ENCODE measurements around the gene DHX9.

DHX9 gene

GRCh38 chr1:182861994-182862393 is 22.8 kb downstream of the DHX9 start:
- Histone ChIP-seq H3K4me1 (ENCODE audit: control insufficient read depth, insufficient read depth, low read length, unreplicated experiment) (no peaks in the 10 kb centered on the region), H3K4me3 (ENCODE audit: low read depth, low read length) (no peak overlapping the region), H2AFZ (ENCODE audit: low read length, unreplicated experiment) (no peak overlapping the region), H3K79me2 (ENCODE audit: control insufficient read depth, insufficient read depth, low read length, unreplicated experiment) (peaks cover 61% of the 10 kb centered on the region), H3K27ac (ENCODE audit: low read depth, low read length) (no peak overlapping the region), H3K36me3 (ENCODE audit: insufficient read depth, low read length) (peaks cover 94% of the 10 kb centered on the region), H3K27me3 (ENCODE audit: insufficient read depth, low read length) (no peaks in the 10 kb centered on the region)

GRCh38 chr1:182862827-182863226 is 23.7 kb downstream of the DHX9 start:
- no peaks in the 10 kb centered on the region for H3K4me1 ChIP-seq (ENCODE audit: control insufficient read depth, insufficient read depth, low read length, unreplicated experiment)
- peaks cover 54% of the 10 kb centered on the region for H3K79me2 ChIP-seq (ENCODE audit: control insufficient read depth, insufficient read depth, low read length, unreplicated experiment)
- no peak overlapping the region for H3K27ac ChIP-seq (ENCODE audit: low read depth, low read length)
- H3K4me3 ChIP-seq (ENCODE audit: low read depth, low read length), result no peak overlapping the region
- no peaks in the 10 kb centered on the region for H3K27me3 ChIP-seq (ENCODE audit: insufficient read depth, low read length)
- no peak overlapping the region for H2AFZ ChIP-seq (ENCODE audit: low read length, unreplicated experiment)
- H3K36me3 ChIP-seq (ENCODE audit: insufficient read depth, low read length), result peaks cover 94% of the 10 kb centered on the region

GRCh38 chr1:182863940-182864339 is 24.8 kb downstream of the DHX9 start:
- H3K36me3 ChIP-seq (ENCODE audit: insufficient read depth, low read length), result peaks cover 92% of the 10 kb centered on the region
- no peak overlapping the region for H2AFZ ChIP-seq (ENCODE audit: low read length, unreplicated experiment)
- H3K27ac ChIP-seq (ENCODE audit: low read depth, low read length), result no peak overlapping the region
- peaks cover 42% of the 10 kb centered on the region for H3K79me2 ChIP-seq (ENCODE audit: control insufficient read depth, insufficient read depth, low read length, unreplicated experiment)
- no peaks in the 10 kb centered on the region for H3K27me3 ChIP-seq (ENCODE audit: insufficient read depth, low read length)
- H3K4me1 ChIP-seq (ENCODE audit: control insufficient read depth, insufficient read depth, low read length, unreplicated experiment), result no peaks in the 10 kb centered on the region
- no peak overlapping the region for H3K4me3 ChIP-seq (ENCODE audit: low read depth, low read length)

- H3K36me3 ChIP-seq (ENCODE audit: insufficient read depth, low read length), result peaks cover 87% of the 10 kb centered on the region
- H3K27me3 ChIP-seq (ENCODE audit: insufficient read depth, low read length), result no peaks in the 10 kb centered on the region
- no peak overlapping the region for H2AFZ ChIP-seq (ENCODE audit: low read length, unreplicated experiment)
- no peak overlapping the region for H3K27ac ChIP-seq (ENCODE audit: low read depth, low read length)
- peaks cover 22% of the 10 kb centered on the region for H3K79me2 ChIP-seq (ENCODE audit: control insufficient read depth, insufficient read depth, low read length, unreplicated experiment)
- no peak overlapping the region for H3K4me3 ChIP-seq (ENCODE audit: low read depth, low read length)
- no peaks in the 10 kb centered on the region for H3K4me1 ChIP-seq (ENCODE audit: control insufficient read depth, insufficient read depth, low read length, unreplicated experiment)
Observed at GRCh38 chr1:182867861-182868260, 28.7 kb downstream of the DHX9 start.

GRCh38 chr1:182869241-182869666 is 30.1 kb downstream of the DHX9 start:
- Histone ChIP-seq H3K4me1 (ENCODE audit: control insufficient read depth, insufficient read depth, low read length, unreplicated experiment) (no peaks in the 10 kb centered on the region), H3K4me3 (ENCODE audit: low read depth, low read length) (no peak overlapping the region), H3K27me3 (ENCODE audit: insufficient read depth, low read length) (no peaks in the 10 kb centered on the region), H3K27ac (ENCODE audit: low read depth, low read length) (peak overlapping the region; percentile 69), H3K36me3 (ENCODE audit: insufficient read depth, low read length) (peaks cover 89% of the 10 kb centered on the region), H3K79me2 (ENCODE audit: control insufficient read depth, insufficient read depth, low read length, unreplicated experiment) (peaks cover 28% of the 10 kb centered on the region), H2AFZ (ENCODE audit: low read length, unreplicated experiment) (no peak overlapping the region)

GRCh38 chr1:182872881-182873280 is 33.7 kb downstream of the DHX9 start:
- Histone ChIP-seq H3K27ac (ENCODE audit: low read depth, low read length) (no peak overlapping the region), H3K4me3 (ENCODE audit: low read depth, low read length) (no peak overlapping the region), H3K4me1 (ENCODE audit: control insufficient read depth, insufficient read depth, low read length, unreplicated experiment) (no peaks in the 10 kb centered on the region), H2AFZ (ENCODE audit: low read length, unreplicated experiment) (no peak overlapping the region), H3K27me3 (ENCODE audit: insufficient read depth, low read length) (no peaks in the 10 kb centered on the region), H3K36me3 (ENCODE audit: insufficient read depth, low read length) (peaks cover 85% of the 10 kb centered on the region), H3K79me2 (ENCODE audit: control insufficient read depth, insufficient read depth, low read length, unreplicated experiment) (peaks cover 18% of the 10 kb centered on the region)

- Histone ChIP-seq H2AFZ (ENCODE audit: low read length, unreplicated experiment) (no peak overlapping the region), H3K27me3 (ENCODE audit: insufficient read depth, low read length) (no peaks in the 10 kb centered on the region), H3K79me2 (ENCODE audit: control insufficient read depth, insufficient read depth, low read length, unreplicated experiment) (peaks cover 18% of the 10 kb centered on the region), H3K36me3 (ENCODE audit: insufficient read depth, low read length) (peaks cover 80% of the 10 kb centered on the region), H3K27ac (ENCODE audit: low read depth, low read length) (no peak overlapping the region), H3K4me3 (ENCODE audit: low read depth, low read length) (no peak overlapping the region), H3K4me1 (ENCODE audit: control insufficient read depth, insufficient read depth, low read length, unreplicated experiment) (no peaks in the 10 kb centered on the region)
Observed at GRCh38 chr1:182875889-182876288, 36.7 kb downstream of the DHX9 start.

- H3K36me3 ChIP-seq (ENCODE audit: insufficient read depth, low read length), result peaks cover 85% of the 10 kb centered on the region
- H3K27ac ChIP-seq (ENCODE audit: low read depth, low read length), result no peak overlapping the region
- H3K4me3 ChIP-seq (ENCODE audit: low read depth, low read length), result no peak overlapping the region
- no peaks in the 10 kb centered on the region for H3K4me1 ChIP-seq (ENCODE audit: control insufficient read depth, insufficient read depth, low read length, unreplicated experiment)
- H3K79me2 ChIP-seq (ENCODE audit: control insufficient read depth, insufficient read depth, low read length, unreplicated experiment), result peaks cover 15% of the 10 kb centered on the region
- H2AFZ ChIP-seq (ENCODE audit: low read length, unreplicated experiment), result no peak overlapping the region
- H3K27me3 ChIP-seq (ENCODE audit: insufficient read depth, low read length), result no peaks in the 10 kb centered on the region
Observed at GRCh38 chr1:182877331-182877730, 38.2 kb downstream of the DHX9 start.

- no peaks in the 10 kb centered on the region for H3K27me3 ChIP-seq (ENCODE audit: insufficient read depth, low read length)
- H2AFZ ChIP-seq (ENCODE audit: low read length, unreplicated experiment), result no peak overlapping the region
- H3K4me3 ChIP-seq (ENCODE audit: low read depth, low read length), result no peak overlapping the region
- H3K36me3 ChIP-seq (ENCODE audit: insufficient read depth, low read length), result peaks cover 81% of the 10 kb centered on the region
- no peaks in the 10 kb centered on the region for H3K4me1 ChIP-seq (ENCODE audit: control insufficient read depth, insufficient read depth, low read length, unreplicated experiment)
- no peak overlapping the region for H3K27ac ChIP-seq (ENCODE audit: low read depth, low read length)
- peaks cover 15% of the 10 kb centered on the region for H3K79me2 ChIP-seq (ENCODE audit: control insufficient read depth, insufficient read depth, low read length, unreplicated experiment)
Observed at GRCh38 chr1:182877842-182878241, 38.7 kb downstream of the DHX9 start.

GRCh38 chr1:182884872-182885271 is 45.7 kb downstream of the DHX9 start:
- Histone ChIP-seq H3K27me3 (ENCODE audit: insufficient read depth, low read length) (no peaks in the 10 kb centered on the region), H3K79me2 (ENCODE audit: control insufficient read depth, insufficient read depth, low read length, unreplicated experiment) (no peaks in the 10 kb centered on the region), H3K4me1 (ENCODE audit: control insufficient read depth, insufficient read depth, low read length, unreplicated experiment) (no peaks in the 10 kb centered on the region), H3K27ac (ENCODE audit: low read depth, low read length) (no peak overlapping the region), H3K36me3 (ENCODE audit: insufficient read depth, low read length) (peaks cover 66% of the 10 kb centered on the region), H2AFZ (ENCODE audit: low read length, unreplicated experiment) (no peak overlapping the region), H3K4me3 (ENCODE audit: low read depth, low read length) (no peak overlapping the region)

GRCh38 chr1:182885591-182885990 is 46.4 kb downstream of the DHX9 start:
- Histone ChIP-seq H3K4me3 (ENCODE audit: low read depth, low read length) (no peak overlapping the region), H3K36me3 (ENCODE audit: insufficient read depth, low read length) (peaks cover 60% of the 10 kb centered on the region), H3K4me1 (ENCODE audit: control insufficient read depth, insufficient read depth, low read length, unreplicated experiment) (no peaks in the 10 kb centered on the region), H2AFZ (ENCODE audit: low read length, unreplicated experiment) (no peak overlapping the region), H3K27ac (ENCODE audit: low read depth, low read length) (no peak overlapping the region), H3K79me2 (ENCODE audit: control insufficient read depth, insufficient read depth, low read length, unreplicated experiment) (no peaks in the 10 kb centered on the region), H3K27me3 (ENCODE audit: insufficient read depth, low read length) (no peaks in the 10 kb centered on the region)

All from ACC112 (cell line).